Measurements from ENCODE around the gene EYA2. TPM values are rescaled to one million over a fixed set of nuclear protein-coding genes. Genes with fewer than 3 reads are reported as not detected.

EYA2 gene
- total RNA-seq, 2 experiments from 2014 or later: not detected

DNA sequence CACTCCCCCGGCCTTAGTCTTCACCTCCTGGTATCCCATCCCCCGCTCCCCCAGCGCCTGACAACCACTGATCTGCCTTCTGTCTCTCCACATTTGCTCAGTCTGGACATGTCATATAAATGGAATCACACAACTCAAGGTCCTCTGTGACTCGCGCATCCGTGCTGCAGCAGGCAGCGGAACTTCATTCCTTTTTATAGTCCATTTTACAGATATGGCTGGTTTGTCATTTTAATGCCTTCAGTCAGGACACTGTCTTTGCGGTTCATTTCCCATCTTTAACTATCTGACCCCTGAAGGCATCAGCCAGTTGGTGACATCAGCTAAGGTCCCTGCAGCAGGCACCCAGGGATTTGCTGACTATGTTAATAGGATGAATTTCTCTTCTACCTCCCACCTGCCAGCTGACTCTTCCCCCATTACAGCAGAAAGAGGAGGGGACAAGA lies 336.2 kb downstream of the EYA2 start:
- peaks cover 2% of the 10 kb centered on the region for H3K4me1 Mint-ChIP-seq (ENCODE audit: low read depth)
- ChIA-PET CTCF (interaction anchor here (1.9 kb wide), 1 partner anchor 153 kb away, joined by 7 read pairs; no protein-coding TSS in a partner anchor), POLR2A (no interaction called here)
- no peak overlapping the region for H3K4me3 Mint-ChIP-seq
- no peak overlapping the region for H3K27ac Mint-ChIP-seq
- no peak for DNase-seq
- peaks cover 25% of the 10 kb centered on the region for H3K36me3 Mint-ChIP-seq
- H3K27me3 Mint-ChIP-seq: no peaks in the 10 kb centered on the region
- intact Hi-C loops (cut with micrococcal nuclease): no loop called here
- no peaks in the 10 kb centered on the region for H3K9me3 Mint-ChIP-seq

- H3K4me3 Mint-ChIP-seq: no peak overlapping the region
- peaks cover 2% of the 10 kb centered on the region for H3K4me1 Mint-ChIP-seq (ENCODE audit: low read depth)
- H3K36me3 Mint-ChIP-seq: peaks cover 26% of the 10 kb centered on the region
- intact Hi-C loops (cut with micrococcal nuclease): no loop called here
- ChIA-PET CTCF (interaction anchor here (1.9 kb wide), 1 partner anchor 152 kb away, joined by 7 read pairs; no protein-coding TSS in a partner anchor), POLR2A (no interaction called here)
- no peaks in the 10 kb centered on the region for H3K27me3 Mint-ChIP-seq
- no peak for DNase-seq
- no peaks in the 10 kb centered on the region for H3K9me3 Mint-ChIP-seq
- H3K27ac Mint-ChIP-seq: no peak overlapping the region
Observed at GRCh38 chr20:47231382-47232039, 336.9 kb downstream of the EYA2 start.

DNA sequence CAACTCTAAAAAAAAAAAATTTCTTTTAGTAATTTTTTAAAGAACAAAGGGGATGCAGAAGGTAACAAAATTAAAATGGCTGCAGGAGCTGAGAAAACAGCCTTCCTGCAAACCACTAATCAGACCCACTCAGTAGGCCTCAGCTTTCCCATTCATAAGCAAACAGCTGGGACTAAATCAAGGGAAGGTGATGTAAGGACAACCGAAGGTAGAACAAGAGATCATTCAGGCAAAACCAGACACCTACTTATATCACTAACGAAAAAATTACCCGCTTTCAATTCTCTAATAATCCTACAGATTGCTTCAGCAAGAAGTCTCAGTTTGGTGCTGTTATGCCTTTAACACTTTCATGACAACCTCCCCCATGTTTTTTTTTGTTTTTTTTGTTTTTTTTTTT lies 337.9 kb downstream of the EYA2 start:
- Mint-ChIP-seq H3K27me3 (no peaks in the 10 kb centered on the region), H3K4me1 (ENCODE audit: low read depth) (peaks cover 2% of the 10 kb centered on the region), H3K9me3 (no peaks in the 10 kb centered on the region), H3K4me3 (no peak overlapping the region), H3K27ac (no peak overlapping the region), H3K36me3 (peaks cover 24% of the 10 kb centered on the region)
- CTCF ChIA-PET: interaction anchor here (1.9 kb wide), 1 partner anchor 151 kb away, joined by 7 read pairs; no protein-coding TSS in a partner anchor
- intact Hi-C loops (cut with micrococcal nuclease): no loop called here
- POLR2A ChIA-PET: no interaction called here
- DNase-seq: no peak

- ChIA-PET POLR2A (no interaction called here), CTCF (interaction anchor here (1.9 kb wide), 1 partner anchor 151 kb away, joined by 6 read pairs; no protein-coding TSS in a partner anchor)
- intact Hi-C loops (cut with micrococcal nuclease): no loop called here
- DNase-seq: no peak
- Mint-ChIP-seq H3K27ac (no peak overlapping the region), H3K4me1 (ENCODE audit: low read depth) (peaks cover 5% of the 10 kb centered on the region), H3K4me3 (no peak overlapping the region), H3K27me3 (no peaks in the 10 kb centered on the region), H3K9me3 (no peaks in the 10 kb centered on the region), H3K36me3 (peaks cover 31% of the 10 kb centered on the region)
Observed at GRCh38 chr20:47233333-47234188, 338.9 kb downstream of the EYA2 start.

DNA sequence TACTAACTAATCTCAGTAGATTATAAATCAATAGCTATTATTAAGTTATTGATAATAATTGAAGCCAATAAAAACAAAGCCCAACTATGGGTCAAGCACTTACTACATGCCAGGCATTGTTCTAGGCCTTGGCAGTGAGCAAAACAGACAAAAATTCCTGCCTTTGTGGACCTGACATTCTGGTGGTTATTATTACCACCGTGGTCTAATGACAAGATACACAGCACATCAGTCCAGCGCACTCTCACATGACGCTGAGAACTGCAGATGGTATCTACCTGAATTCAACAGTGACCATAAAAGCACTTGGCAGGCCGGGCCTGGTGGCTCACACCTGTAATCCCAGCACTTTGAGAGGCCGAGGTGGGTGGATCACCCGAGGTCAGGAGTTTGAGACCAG lies 340.5 kb downstream of the EYA2 start:
- intact Hi-C loops (cut with micrococcal nuclease): no loop called here
- POLR2A ChIA-PET: no interaction called here
- DNase-seq: no peak
- H3K9me3 Mint-ChIP-seq: no peaks in the 10 kb centered on the region
- CTCF ChIA-PET: interaction anchor here (0.6 to 2.5 kb wide), 2 partner anchors 149 to 1143 kb away, joined by 4 to 10 read pairs; no protein-coding TSS in a partner anchor
- peaks cover 5% of the 10 kb centered on the region for H3K4me1 Mint-ChIP-seq (ENCODE audit: low read depth)
- H3K27ac Mint-ChIP-seq: no peak overlapping the region
- no peaks in the 10 kb centered on the region for H3K27me3 Mint-ChIP-seq
- peaks cover 36% of the 10 kb centered on the region for H3K36me3 Mint-ChIP-seq
- H3K4me3 Mint-ChIP-seq: no peak overlapping the region

DNA sequence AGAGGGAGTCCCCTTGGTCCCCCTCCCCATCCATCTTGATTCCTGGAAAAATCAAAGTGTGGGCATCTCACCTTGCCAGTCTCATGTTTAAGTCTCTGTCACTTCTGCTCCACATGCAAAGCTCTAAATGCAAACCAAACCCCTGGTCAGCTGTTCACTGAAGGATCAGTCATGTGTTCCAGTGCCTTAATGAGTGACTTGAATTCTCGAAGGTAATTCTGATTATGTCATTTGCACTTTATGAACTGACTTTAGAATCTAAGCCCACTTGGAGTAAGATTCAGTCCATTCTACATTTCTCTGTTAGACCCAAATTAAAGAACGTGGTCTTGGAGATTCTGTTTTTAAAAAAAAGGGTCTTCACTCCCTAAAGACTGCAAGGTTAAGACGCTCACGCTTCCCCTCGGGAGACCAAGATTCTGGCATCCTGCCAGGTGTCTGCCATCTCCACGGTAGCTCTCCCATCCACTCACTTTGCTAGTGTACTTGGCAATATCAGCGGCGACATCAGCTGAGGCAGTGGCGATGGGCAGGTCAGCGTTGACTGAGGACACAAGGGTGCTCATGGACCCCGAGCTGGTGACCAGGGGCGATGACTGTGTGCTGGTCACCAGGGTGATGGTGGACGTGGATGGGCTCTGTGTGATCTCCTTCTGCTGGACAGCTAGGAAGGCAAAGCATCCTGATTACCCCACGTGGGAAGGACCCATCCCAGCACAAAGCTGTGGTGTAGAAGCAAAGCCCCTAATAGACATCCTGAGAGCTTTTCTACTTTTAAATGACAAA lies 341.4 kb downstream of the EYA2 start:
- H3K9me3 Mint-ChIP-seq: no peaks in the 10 kb centered on the region
- H3K4me3 Mint-ChIP-seq: no peak overlapping the region
- H3K27me3 Mint-ChIP-seq: no peaks in the 10 kb centered on the region
- ChIA-PET POLR2A (no interaction called here), CTCF (interaction anchor here (1.3 to 2.5 kb wide), 2 partner anchors 37 to 148 kb away, joined by 5 to 10 read pairs; no protein-coding TSS in a partner anchor)
- intact Hi-C loops (cut with micrococcal nuclease): no loop called here
- peaks cover 32% of the 10 kb centered on the region for H3K36me3 Mint-ChIP-seq
- no peak overlapping the region for H3K27ac Mint-ChIP-seq
- DNase-seq: no peak
- H3K4me1 Mint-ChIP-seq (ENCODE audit: low read depth): peaks cover 3% of the 10 kb centered on the region

- peaks cover 35% of the 10 kb centered on the region for H3K36me3 Mint-ChIP-seq
Observed at GRCh38 chr20:47236639-47236900, 341.9 kb downstream of the EYA2 start.

DNA sequence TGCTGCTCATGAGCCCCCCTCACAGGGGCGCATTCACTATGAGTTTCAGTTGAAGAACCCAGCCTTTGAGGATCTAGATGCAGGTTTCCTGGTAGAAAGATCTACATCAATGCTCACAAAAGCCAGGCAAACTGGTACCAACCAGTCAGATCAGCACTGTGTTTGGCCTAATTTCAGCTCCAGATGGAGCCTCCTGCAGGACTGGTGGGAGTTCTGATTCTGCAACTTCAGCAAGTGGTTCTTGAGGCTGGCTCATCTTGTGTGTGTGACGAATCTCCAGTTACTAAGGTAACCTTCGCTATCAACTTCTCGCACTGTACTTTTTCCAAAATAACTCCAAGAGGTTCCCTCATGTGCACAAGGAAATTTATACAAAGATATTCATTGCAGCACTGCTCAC lies 343.1 kb downstream of the EYA2 start:
- Mint-ChIP-seq H3K9me3 (no peaks in the 10 kb centered on the region), H3K4me3 (no peak overlapping the region), H3K27ac (no peak overlapping the region), H3K36me3 (peaks cover 33% of the 10 kb centered on the region), H3K4me1 (ENCODE audit: low read depth) (peaks cover 3% of the 10 kb centered on the region), H3K27me3 (no peaks in the 10 kb centered on the region)
- ChIA-PET POLR2A (no interaction called here), CTCF (no interaction called here)
- intact Hi-C loops (cut with micrococcal nuclease): no loop called here
- no peak for DNase-seq

More at GRCh38 chr20:47236639-47236900, 341.9 kb downstream of the EYA2 start:
- no peaks in the 10 kb centered on the region for H3K27me3 Mint-ChIP-seq
- no peaks in the 10 kb centered on the region for H3K9me3 Mint-ChIP-seq
- no peak overlapping the region for H3K4me3 Mint-ChIP-seq
- peaks cover 3% of the 10 kb centered on the region for H3K4me1 Mint-ChIP-seq (ENCODE audit: low read depth)
- no peak for DNase-seq
- H3K27ac Mint-ChIP-seq: no peak overlapping the region
- ChIA-PET CTCF (interaction anchor here (1.3 to 2.5 kb wide), 2 partner anchors 36 to 147 kb away, joined by 5 to 10 read pairs; no protein-coding TSS in a partner anchor), POLR2A (no interaction called here)
- intact Hi-C loops (cut with micrococcal nuclease): no loop called here

Small RNA genes lying within 50 kb of the gene (microRNA-seq; reads per million reads assigned to microRNA genes)
- not detected for gene MIR3616 (ENCODE audit: borderline microRNAs expressed, borderline number of aligned reads, borderline replicate concordance)

Other genes with a start within 250 kb of the EYA2 start
- gene SLC13A3, start 243.4 kb upstream of the EYA2 start, total RNA-seq: under 1 TPM in 1 of 2 experiments, not detected in 1; 0.10 TPM
- gene TP53RK, start 205.4 kb upstream of the EYA2 start, total RNA-seq: 10 to 100 TPM; 12.1 to 12.3 TPM
- not detected for gene SLC2A10, start 185.2 kb upstream of the EYA2 start, total RNA-seq